A549 (cell line): ENCODE results near the gene KATNAL1.

Experiments
- CTCF ChIP-seq: fragments of >200 bp; sonication (Bioruptor Twin); formaldehyde crosslinking; IDR thresholded peaks from 3 replicates; pipeline ENCODE4 v1.5.1; 2016
- EP300 ChIP-seq, 2 experiments: fragments of >200 bp; sonication (Bioruptor Twin); formaldehyde crosslinking; IDR thresholded peaks; 2 replicates in 1 of 2; 3 replicates in 1 of 2; pipeline ENCODE4 v1.6.1; 2016 to 2017
- ESRRA ChIP-seq: fragments of 150-350 bp; IDR thresholded peaks from 2 replicates; pipeline ENCODE4 v1.6.1; 2014; ENCODE audit warnings: mild to moderate bottlenecking, low read length, borderline replicate concordance
- HOXA7 ChIP-seq: fragments of 250-450 bp; sonication (Bioruptor Pico); IDR thresholded peaks from 2 replicates; pipeline ENCODE4 v1.5.0; 2020; ENCODE audit warnings: mild to moderate bottlenecking, moderate library complexity
- MAX ChIP-seq: IDR thresholded peaks from 2 replicates; pipeline ENCODE4 v1.6.1; 2012
- POLR2A ChIP-seq: IDR thresholded peaks from 2 replicates; pipeline ENCODE4 v1.6.1; 2012; ENCODE audit warnings: mild to moderate bottlenecking, low read length
- POLR2AphosphoS2 ChIP-seq: conservative IDR thresholded peaks from 2 replicates; pipeline ENCODE4 v1.6.1; 2012; ENCODE audit warnings: low read length, improper control_type of control experiment, inconsistent platforms
- RAD21 ChIP-seq, 2 experiments: fragments of >200 bp in 1 of 2; sonication (Bioruptor Twin) in 1 of 2; formaldehyde crosslinking in 1 of 2; IDR thresholded peaks in 1 of 2; conservative IDR thresholded peaks in 1 of 2; 2 replicates in 1 of 2; 3 replicates in 1 of 2; pipeline ENCODE4 v1.6.1; 2012 to 2018; ENCODE audit warnings: inconsistent platforms in 1 of 2
- RNF2 ChIP-seq: fragments of 200-600 bp; sonication (generic); IDR thresholded peaks from 2 replicates; pipeline ENCODE4 v1.6.1; 2016; ENCODE audit warnings: low read depth, mild to moderate bottlenecking, antibody characterized with exemption, moderate library complexity, borderline replicate concordance
- SMC3 ChIP-seq: fragments of >200 bp; sonication (Bioruptor Twin); formaldehyde crosslinking; IDR thresholded peaks from 3 replicates; pipeline ENCODE4 v1.6.1; 2018; ENCODE audit warnings: inconsistent platforms
- ZFP36 ChIP-seq: fragments of 450-650 bp; IDR thresholded peaks from 2 replicates; pipeline ENCODE4 v1.6.1; 2014; ENCODE audit warnings: borderline replicate concordance; ENCODE audit not compliant: partially characterized antibody

GRCh38 chr13:30341815-30342570 is 34.6 kb upstream of the KATNAL1 start:
- no peak for TF ChIP-seq POLR2A
- no peak for TF ChIP-seq CTCF
- TF ChIP-seq SMC3 = no peak
- no peak for TF ChIP-seq EP300 (IDR thresholded peaks at IDR 0.05)
- TF ChIP-seq ESRRA = no peak
- TF ChIP-seq RNF2 = no peak
- no peak for TF ChIP-seq MAX
- no peak for TF ChIP-seq ZFP36
- TF ChIP-seq HOXA7 (CRISPR knock-in tag) = no peak
- TF ChIP-seq RAD21 (conservative IDR thresholded peaks at IDR 0.05 in 1 of 2, IDR thresholded peaks at IDR 0.05 in 1 of 2) = no peak
- no peak for TF ChIP-seq POLR2AphosphoS2
